H9 (cell line): Measurements from ENCODE around the gene MED25. TPM values are rescaled to one million over a fixed set of nuclear protein-coding genes. Genes with fewer than 3 reads are reported as not detected.

Experiments
- DNase-seq: peaks from one replicate; pipeline ENCODE4 v3.0.0-alpha.2; 2017
- H2AFZ ChIP-seq: one replicate; pipeline ENCODE4 v1.6.1; 2013; ENCODE audit warnings: mild to moderate bottlenecking, low read length, control low read depth, moderate library complexity
- H2AK5ac ChIP-seq: 2 replicates; pipeline ENCODE4 v1.6.1; 2013; ENCODE audit warnings: low read length, control low read depth, mixed read lengths; ENCODE audit not compliant: insufficient read length
- H2BK120ac ChIP-seq: one replicate; pipeline ENCODE4 v1.6.1; 2013; ENCODE audit warnings: low read depth, mild to moderate bottlenecking, low read length, control low read depth, inconsistent platforms; ENCODE audit not compliant: poor library complexity, severe bottlenecking
- H2BK12ac ChIP-seq: 2 replicates; pipeline ENCODE4 v1.6.1; 2013; ENCODE audit warnings: low read length, control low read depth, mixed read lengths, low read depth; ENCODE audit not compliant: insufficient read length
- H2BK15ac ChIP-seq: 2 replicates; pipeline ENCODE4 v1.6.1; 2013; ENCODE audit warnings: low read depth, low read length, control low read depth
- H2BK20ac ChIP-seq: one replicate; pipeline ENCODE4 v1.6.1; 2013; ENCODE audit warnings: low read depth, mild to moderate bottlenecking, low read length, control low read depth, inconsistent platforms; ENCODE audit not compliant: poor library complexity, severe bottlenecking
- H2BK5ac ChIP-seq: 2 replicates; pipeline ENCODE4 v1.6.1; 2013; ENCODE audit warnings: low read length, control low read depth, mixed read lengths; ENCODE audit not compliant: insufficient read length
- H3K14ac ChIP-seq: 2 replicates; pipeline ENCODE4 v1.6.1; 2013; ENCODE audit warnings: low read length, control low read depth; ENCODE audit not compliant: insufficient read depth
- H3K18ac ChIP-seq: 2 replicates; pipeline ENCODE4 v1.6.1; 2013; ENCODE audit warnings: low read depth, mild to moderate bottlenecking, mixed read lengths, low read length, control low read depth; ENCODE audit not compliant: insufficient read length
- H3K23ac ChIP-seq: 2 replicates; pipeline ENCODE4 v1.6.1; 2013; ENCODE audit warnings: low read length, control low read depth, mixed read lengths, low read depth; ENCODE audit not compliant: insufficient read length
- H3K23me2 ChIP-seq: 2 replicates; pipeline ENCODE4 v1.6.1; 2013; ENCODE audit warnings: low read depth, mild to moderate bottlenecking, mixed read lengths, low read length, control low read depth; ENCODE audit not compliant: insufficient read length, poor library complexity, severe bottlenecking
- H3K27ac ChIP-seq: 2 replicates; pipeline ENCODE4 v1.5.1; 2013; ENCODE audit warnings: low read length, control low read depth, mixed read lengths, low read depth; ENCODE audit not compliant: insufficient read length
- H3K27me3 ChIP-seq: 2 replicates; pipeline ENCODE4 v1.6.1; 2013; ENCODE audit warnings: low read length, control low read depth, inconsistent platforms; ENCODE audit not compliant: insufficient read depth
- H3K4ac ChIP-seq: 2 replicates; pipeline ENCODE4 v1.6.1; 2013; ENCODE audit warnings: low read depth, mild to moderate bottlenecking, control low read depth, inconsistent platforms, low read length, moderate library complexity
- H3K4me1 ChIP-seq: 2 replicates; pipeline ENCODE4 v1.6.1; 2013; ENCODE audit warnings: low read length, control low read depth, inconsistent platforms; ENCODE audit not compliant: insufficient read depth
- H3K4me2 ChIP-seq: 2 replicates; pipeline ENCODE4 v1.6.1; 2013; ENCODE audit warnings: low read length, control low read depth, mixed read lengths; ENCODE audit not compliant: insufficient read length, insufficient read depth
- H3K56ac ChIP-seq: 2 replicates; pipeline ENCODE4 v1.6.1; 2013; ENCODE audit warnings: low read depth, mild to moderate bottlenecking, mixed read lengths, low read length, control low read depth; ENCODE audit not compliant: insufficient read length
- H3K79me1 ChIP-seq: 2 replicates; pipeline ENCODE4 v1.6.1; 2013; ENCODE audit warnings: low read depth, mild to moderate bottlenecking, moderate library complexity, low read length, control low read depth, inconsistent platforms; ENCODE audit not compliant: insufficient read depth, poor library complexity, severe bottlenecking
- H3K79me2 ChIP-seq: 2 replicates; pipeline ENCODE4 v1.6.1; 2013; ENCODE audit warnings: low read length, control low read depth, inconsistent platforms; ENCODE audit not compliant: insufficient read depth
- H3K9ac ChIP-seq: 2 replicates; pipeline ENCODE4 v1.6.1; 2013; ENCODE audit warnings: low read length, control low read depth, mixed read lengths; ENCODE audit not compliant: insufficient read length; ENCODE audit errors: extremely low read depth
- H3K9me3 ChIP-seq: one replicate; pipeline ENCODE4 v1.6.1; 2013; ENCODE audit warnings: low read depth, low read length, inconsistent platforms; ENCODE audit not compliant: control insufficient read depth
- H3T11ph ChIP-seq: one replicate; pipeline ENCODE4 v1.6.1; 2013; ENCODE audit warnings: mild to moderate bottlenecking, low read length, control low read depth, inconsistent platforms
- H4K20me1 ChIP-seq: one replicate; pipeline ENCODE4 v1.6.1; 2013; ENCODE audit not compliant: control insufficient read depth, insufficient read length, insufficient read depth
- H4K5ac ChIP-seq: 2 replicates; pipeline ENCODE4 v1.6.1; 2013; ENCODE audit warnings: low read depth, mild to moderate bottlenecking, mixed read lengths, low read length, control low read depth; ENCODE audit not compliant: insufficient read length
- H4K8ac ChIP-seq: replicated peaks from 2 replicates; pipeline ENCODE4 v1.6.1; 2013; ENCODE audit warnings: low read length, control low read depth, mixed read lengths, low read depth; ENCODE audit not compliant: insufficient read length
- H4K91ac ChIP-seq: 2 replicates; pipeline ENCODE4 v1.6.1; 2013; ENCODE audit warnings: low read depth, mild to moderate bottlenecking, moderate library complexity, mixed read lengths, low read length, control low read depth; ENCODE audit not compliant: insufficient read length
- H3K27ac Mint-ChIP-seq, 3 experiments: 2 replicates in 2 of 3; 3 replicates in 1 of 3; pipeline ENCODE4 v1.8.0; 2020 to 2021; ENCODE audit warnings: mixed read lengths in 3 of 3, mild to moderate bottlenecking in 1 of 3, moderate library complexity in 1 of 3
- H3K27me3 Mint-ChIP-seq: 2 replicates; pipeline ENCODE4 v1.8.0; 2021; ENCODE audit warnings: low read depth, mild to moderate bottlenecking, moderate library complexity, mixed read lengths
- H3K36me3 Mint-ChIP-seq, 3 experiments: 2 replicates in 2 of 3; 3 replicates in 1 of 3; pipeline ENCODE4 v1.8.0; 2020 to 2021; ENCODE audit warnings: low read depth in 3 of 3, mixed read lengths in 3 of 3; ENCODE audit not compliant: insufficient read depth in 1 of 3
- H3K4me1 Mint-ChIP-seq, 2 experiments: 2 replicates each; pipeline ENCODE4 v1.8.0; 2020; ENCODE audit warnings: mixed read lengths in 2 of 2
- H3K4me3 Mint-ChIP-seq, 2 experiments: 2 replicates in 1 of 2; 3 replicates in 1 of 2; pipeline ENCODE4 v1.8.0; 2020 to 2021; ENCODE audit warnings: mild to moderate bottlenecking in 2 of 2, mixed read lengths in 2 of 2, moderate library complexity in 1 of 2
- H3K9me3 Mint-ChIP-seq, 2 experiments: 2 replicates in 1 of 2; 3 replicates in 1 of 2; pipeline ENCODE4 v1.8.0; 2020; ENCODE audit warnings: mild to moderate bottlenecking in 2 of 2, mixed read lengths in 2 of 2, moderate library complexity in 1 of 2
- WGBS: extraction: QIAGEN DNeasy Blood & Tissue Kit; methylation state at CpG from one replicate; pipeline ENCODE4 v1.1.7; 2013; ENCODE audit warnings: missing lambda C conversion rate, low lambda C conversion rate, mixed read lengths; ENCODE audit not compliant: insufficient read length; ENCODE audit errors: extremely low coverage; 5-methylcytosine and 5-hydroxymethylcytosine counted together
- total RNA-seq: library from RNA; stranded (reverse); gene quantifications from 2 replicates; pipeline ENCODE4 v1.2.1, GENCODE V29; 2021
- TF ChIP-seq, protein P1 (sequence below): fragments of 200-600 bp; sonication (generic); conservative IDR thresholded peaks from 3 replicates; pipeline ENCODE4 v1.8.0; 2021; ENCODE audit warnings: antibody characterized with exemption, mild to moderate bottlenecking

The MED25 gene
- total RNA-seq, 1 experiment from 2014 or later, result 77.5 TPM

DNA sequence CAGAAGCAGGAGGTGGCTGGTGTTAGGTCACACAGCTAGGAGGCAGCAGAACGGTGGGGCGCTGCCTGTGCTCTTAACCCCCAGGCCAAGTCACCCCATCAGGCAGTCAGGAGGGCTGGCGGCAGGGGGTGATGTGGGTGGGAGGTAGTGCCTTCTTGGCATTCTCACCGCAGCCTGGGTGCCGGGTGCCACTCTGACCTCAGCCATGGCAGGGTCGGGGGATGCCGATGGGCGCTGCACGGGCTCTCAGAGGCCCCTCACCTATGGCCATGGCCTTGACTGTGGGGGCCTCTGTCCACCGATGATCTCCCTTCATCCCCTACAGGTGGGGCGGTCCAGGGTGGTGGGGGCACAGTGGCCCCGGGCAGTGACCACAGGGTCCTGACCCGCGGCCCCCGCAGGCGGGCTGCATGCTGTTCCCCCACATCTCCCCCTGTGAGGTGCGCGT, 38.5 kb downstream of the MED25 start:
- H2BK5ac ChIP-seq, result no peak overlapping the region
- no peak overlapping the region for H2AK5ac ChIP-seq
- H2BK12ac ChIP-seq, result no peak overlapping the region
- no peak overlapping the region; the same call in 1 of the 2 replicates for H3K14ac ChIP-seq
- no peak for DNase-seq
- H4K8ac ChIP-seq, result no peak overlapping the region
- Mint-ChIP-seq H3K4me1 (peaks cover 17 to 26% of the 10 kb centered on the region in 2 experiments), H3K9me3 (no peaks in the 10 kb centered on the region), H3K36me3 (peaks cover 21 to 74% (median 70%) of the 10 kb centered on the region in 3 experiments), H3K4me3 (no peak overlapping the region), H3K27me3 (peaks cover 2% of the 10 kb centered on the region; the same call in 1 of the 2 replicates), H3K27ac (0 out of 7 replicates have a peak overlapping the region, but pooled peaks of 1 of the 3 experiments have one; percentile 79)
- no peaks in the 10 kb centered on the region for H3K27me3 ChIP-seq
- no peak overlapping the region for H3T11ph ChIP-seq
- no peak overlapping the region for H2BK20ac ChIP-seq
- H3K27ac ChIP-seq, result no peak overlapping the region
- H3K56ac ChIP-seq, result no peak overlapping the region
- H3K23me2 ChIP-seq, result peaks cover 6% of the 10 kb centered on the region
- no peak overlapping the region for H3K4ac ChIP-seq
- no peak overlapping the region for H4K91ac ChIP-seq
- no peak overlapping the region for H3K18ac ChIP-seq
- peaks cover 6% of the 10 kb centered on the region for H4K20me1 ChIP-seq
- no peak overlapping the region for H2BK120ac ChIP-seq
- H3K4me2 ChIP-seq, result no peak overlapping the region
- H2BK15ac ChIP-seq, result no peak overlapping the region
- H2AFZ ChIP-seq, result no peak overlapping the region
- no peak overlapping the region for H3K23ac ChIP-seq
- H3K9me3 ChIP-seq, result no peaks in the 10 kb centered on the region
- WGBS, result no CpG with 5 or more reads among the region's 18 CpGs
- TF ChIP-seq, protein P1, sequence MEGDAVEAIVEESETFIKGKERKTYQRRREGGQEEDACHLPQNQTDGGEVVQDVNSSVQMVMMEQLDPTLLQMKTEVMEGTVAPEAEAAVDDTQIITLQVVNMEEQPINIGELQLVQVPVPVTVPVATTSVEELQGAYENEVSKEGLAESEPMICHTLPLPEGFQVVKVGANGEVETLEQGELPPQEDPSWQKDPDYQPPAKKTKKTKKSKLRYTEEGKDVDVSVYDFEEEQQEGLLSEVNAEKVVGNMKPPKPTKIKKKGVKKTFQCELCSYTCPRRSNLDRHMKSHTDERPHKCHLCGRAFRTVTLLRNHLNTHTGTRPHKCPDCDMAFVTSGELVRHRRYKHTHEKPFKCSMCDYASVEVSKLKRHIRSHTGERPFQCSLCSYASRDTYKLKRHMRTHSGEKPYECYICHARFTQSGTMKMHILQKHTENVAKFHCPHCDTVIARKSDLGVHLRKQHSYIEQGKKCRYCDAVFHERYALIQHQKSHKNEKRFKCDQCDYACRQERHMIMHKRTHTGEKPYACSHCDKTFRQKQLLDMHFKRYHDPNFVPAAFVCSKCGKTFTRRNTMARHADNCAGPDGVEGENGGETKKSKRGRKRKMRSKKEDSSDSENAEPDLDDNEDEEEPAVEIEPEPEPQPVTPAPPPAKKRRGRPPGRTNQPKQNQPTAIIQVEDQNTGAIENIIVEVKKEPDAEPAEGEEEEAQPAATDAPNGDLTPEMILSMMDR, result no peak
- H4K5ac ChIP-seq, result no peak overlapping the region
- no peak overlapping the region for H3K9ac ChIP-seq
- no peaks in the 10 kb centered on the region for H3K4me1 ChIP-seq
- peaks cover 11% of the 10 kb centered on the region for H3K79me1 ChIP-seq
- H3K79me2 ChIP-seq, result peaks cover 9% of the 10 kb centered on the region; the same call in 1 of the 2 replicates
